Activated T-cell treated with anti-CD3 and anti-CD28 coated beads, Interleukin-2, amount 50 U/mL, for 72 hours (primary cell): ENCODE data around the gene CYTH1. TPM values are rescaled to one million over a fixed set of nuclear protein-coding genes. Genes with fewer than 3 reads are reported as not detected.

Experiments used
- ATAC-seq, 2 donors: fragments of 150-1000 bp; cut with Tn5 transposase; replicated peaks in 1 of 2; 2 replicates each; pipeline ENCODE4 v1.10.0; 2021; ENCODE audit warnings: moderate library complexity in 2 of 2, mild to moderate bottlenecking in 1 of 2
- DNase-seq, 2 donors: peaks; one replicate each; pipeline ENCODE4 v3.0.0; 2021 to 2022; ENCODE audit warnings: mixed read lengths in 1 of 2
- H3K27ac Mint-ChIP-seq: one replicate; pipeline ENCODE4 v1.8.0; 2022; ENCODE audit warnings: mild to moderate bottlenecking, moderate library complexity, mixed read lengths
- H3K27me3 Mint-ChIP-seq: one replicate; pipeline ENCODE4 v1.8.0; 2022; ENCODE audit warnings: low read depth, mixed read lengths
- H3K36me3 Mint-ChIP-seq, 2 donors: one replicate each; pipeline ENCODE4 v1.8.0; 2022; ENCODE audit warnings: mixed read lengths in 2 of 2, mild to moderate bottlenecking in 1 of 2; ENCODE audit not compliant: insufficient read depth in 2 of 2
- H3K4me1 Mint-ChIP-seq: one replicate; pipeline ENCODE4 v1.8.0; 2022; ENCODE audit warnings: low read depth, mixed read lengths
- H3K4me3 Mint-ChIP-seq, 2 donors: one replicate each; pipeline ENCODE4 v1.8.0; 2022; ENCODE audit warnings: mild to moderate bottlenecking in 2 of 2, mixed read lengths in 2 of 2, moderate library complexity in 2 of 2
- H3K9me3 Mint-ChIP-seq, 2 donors: one replicate each; pipeline ENCODE4 v1.8.0; 2022; ENCODE audit warnings: mixed read lengths in 2 of 2
- total RNA-seq, 2 donors: library from RNA; stranded (reverse); gene quantifications; one replicate each; pipeline ENCODE4 v1.2.3, GENCODE V29; 2022

Gene CYTH1
- total RNA-seq, 2 donors from 2014 or later = 163 to 204 TPM

GRCh38 chr17:78819806-78820792 lies 38.0 kb upstream of the CYTH1 start:
- Mint-ChIP-seq H3K36me3 (peaks cover 27 to 43% of the 10 kb centered on the region in 2 donors), H3K27ac (peak overlapping the region; percentile 78), H3K4me3 (peak overlapping the region; percentile 70 to 71), H3K4me1 (peaks cover 61% of the 10 kb centered on the region), H3K9me3 (no peaks in the 10 kb centered on the region), H3K27me3 (no peaks in the 10 kb centered on the region)
- ATAC-seq (no peak), DNase-seq (no peak)

GRCh38 chr17:78819402-78819801 lies 37.3 kb upstream of the CYTH1 start:
- DNase-seq = peak in 1 of 2 donors; percentile 24
- H3K4me3 Mint-ChIP-seq = peak overlapping the region; percentile 70 to 71
- H3K27me3 Mint-ChIP-seq = no peaks in the 10 kb centered on the region

GRCh38 chr17:78818932-78819331 lies 36.9 kb upstream of the CYTH1 start:
- Mint-ChIP-seq H3K27me3 (no peaks in the 10 kb centered on the region), H3K4me1 (peaks cover 55% of the 10 kb centered on the region), H3K4me3 (peak overlapping the region; percentile 70 to 71), H3K36me3 (peaks cover 24 to 49% of the 10 kb centered on the region in 2 donors), H3K27ac (peak overlapping the region; percentile 78), H3K9me3 (no peaks in the 10 kb centered on the region)
- peak; percentile 36 to 55 for DNase-seq
- ATAC-seq = peak in 1 of 2 donors; percentile 12

More at GRCh38 chr17:78819402-78819801, 37.3 kb upstream of the CYTH1 start:
- no peak for ATAC-seq
- Mint-ChIP-seq H3K27ac (peak overlapping the region; percentile 78), H3K4me1 (peaks cover 55% of the 10 kb centered on the region), H3K9me3 (no peaks in the 10 kb centered on the region), H3K36me3 (peaks cover 27 to 45% of the 10 kb centered on the region in 2 donors)

GRCh38 chr17:78818152-78818846 lies 36.2 kb upstream of the CYTH1 start:
- ATAC-seq (no peak), DNase-seq (no peak)
- Mint-ChIP-seq H3K9me3 (no peaks in the 10 kb centered on the region), H3K4me1 (peaks cover 57% of the 10 kb centered on the region), H3K27me3 (no peaks in the 10 kb centered on the region), H3K27ac (peak overlapping the region; percentile 78), H3K36me3 (peaks cover 21 to 48% of the 10 kb centered on the region in 2 donors), H3K4me3 (peak overlapping the region; percentile 70 to 71)

GRCh38 chr17:78817123-78817522 lies 35.0 kb upstream of the CYTH1 start:
- Mint-ChIP-seq H3K4me1 (peaks cover 56% of the 10 kb centered on the region), H3K4me3 (peak overlapping the region; percentile 53 to 68)
- peak; percentile 79 to 83 for DNase-seq

GRCh38 chr17:78815696-78816095 lies 33.6 kb upstream of the CYTH1 start:
- Mint-ChIP-seq H3K4me3 (no peak overlapping the region), H3K4me1 (peaks cover 49% of the 10 kb centered on the region), H3K9me3 (no peaks in the 10 kb centered on the region), H3K36me3 (peaks cover 20 to 45% of the 10 kb centered on the region in 2 donors), H3K27me3 (no peaks in the 10 kb centered on the region), H3K27ac (no peak overlapping the region)
- ATAC-seq = no peak
- DNase-seq = no peak

More at GRCh38 chr17:78817123-78817522, 35.0 kb upstream of the CYTH1 start:
- Mint-ChIP-seq H3K9me3 (no peaks in the 10 kb centered on the region), H3K27ac (peak overlapping the region; percentile 61), H3K36me3 (peaks cover 17 to 47% of the 10 kb centered on the region in 2 donors), H3K27me3 (no peaks in the 10 kb centered on the region)
- ATAC-seq = peak; percentile 96 to 98

- Mint-ChIP-seq H3K27me3 (no peaks in the 10 kb centered on the region), H3K4me1 (peaks cover 34% of the 10 kb centered on the region), H3K36me3 (peaks cover 11 to 36% of the 10 kb centered on the region in 2 donors), H3K4me3 (peak overlapping the region in 1 of 2 donors; percentile 39), H3K9me3 (no peaks in the 10 kb centered on the region), H3K27ac (peak overlapping the region; percentile 67)
- no peak for ATAC-seq
- no peak for DNase-seq
Measured at GRCh38 chr17:78812855-78813254, 30.8 kb upstream of the CYTH1 start.

GRCh38 chr17:78808163-78808562 lies 26.1 kb upstream of the CYTH1 start:
- ATAC-seq = no peak
- no peak overlapping the region for H3K4me3 Mint-ChIP-seq
- peaks cover 49% of the 10 kb centered on the region for H3K4me1 Mint-ChIP-seq
- H3K27ac Mint-ChIP-seq = peak overlapping the region; percentile 20
- DNase-seq = no peak
- no peaks in the 10 kb centered on the region for H3K9me3 Mint-ChIP-seq
- H3K36me3 Mint-ChIP-seq = peaks cover 14 to 43% of the 10 kb centered on the region in 2 donors
- no peaks in the 10 kb centered on the region for H3K27me3 Mint-ChIP-seq

GRCh38 chr17:78806451-78806850 lies 24.4 kb upstream of the CYTH1 start:
- Mint-ChIP-seq H3K9me3 (no peaks in the 10 kb centered on the region), H3K4me1 (peaks cover 48% of the 10 kb centered on the region), H3K27me3 (no peaks in the 10 kb centered on the region), H3K4me3 (peak overlapping the region in 1 of 2 donors; percentile 85), H3K27ac (peak overlapping the region; percentile 91), H3K36me3 (peaks cover 14 to 41% of the 10 kb centered on the region in 2 donors)
- DNase-seq (peak in 1 of 2 donors; percentile 72), ATAC-seq (peak; percentile 32 to 45)

GRCh38 chr17:78805301-78805700 lies 23.2 kb upstream of the CYTH1 start:
- peaks cover 47% of the 10 kb centered on the region for H3K4me1 Mint-ChIP-seq

GRCh38 chr17:78804777-78805176 lies 22.7 kb upstream of the CYTH1 start:
- Mint-ChIP-seq H3K36me3 (peaks cover 12 to 41% of the 10 kb centered on the region in 2 donors), H3K27me3 (no peaks in the 10 kb centered on the region), H3K4me3 (peak overlapping the region; percentile 15 to 85), H3K9me3 (no peaks in the 10 kb centered on the region), H3K4me1 (peaks cover 51% of the 10 kb centered on the region), H3K27ac (peak overlapping the region; percentile 91)
- ATAC-seq (peak; percentile 38 to 69), DNase-seq (peak in 1 of 2 donors; percentile 58)

More at GRCh38 chr17:78805301-78805700, 23.2 kb upstream of the CYTH1 start:
- DNase-seq (peak; percentile 67 to 89), ATAC-seq (peak; percentile 95 to 96)
- H3K27ac Mint-ChIP-seq = peak overlapping the region; percentile 91
- H3K27me3 Mint-ChIP-seq = no peaks in the 10 kb centered on the region
- H3K36me3 Mint-ChIP-seq = peaks cover 12 to 40% of the 10 kb centered on the region in 2 donors
- no peaks in the 10 kb centered on the region for H3K9me3 Mint-ChIP-seq
- peak overlapping the region in 1 of 2 donors; percentile 85 for H3K4me3 Mint-ChIP-seq

- DNase-seq (no peak), ATAC-seq (no peak)
- H3K27me3 Mint-ChIP-seq = no peaks in the 10 kb centered on the region
- peaks cover 65% of the 10 kb centered on the region for H3K4me1 Mint-ChIP-seq
- H3K4me3 Mint-ChIP-seq = peak overlapping the region; percentile 34 to 75
- peak overlapping the region; percentile 93 for H3K27ac Mint-ChIP-seq
- H3K9me3 Mint-ChIP-seq = no peaks in the 10 kb centered on the region
- H3K36me3 Mint-ChIP-seq = peaks cover 15 to 49% of the 10 kb centered on the region in 2 donors
Measured at GRCh38 chr17:78803186-78803845, 21.2 kb upstream of the CYTH1 start.
